Endometrium (tissue), 2 donors: ENCODE measurements around the gene VPS13C.

Source experiments
- FAIRE-seq: peaks from 2 replicates; lab custom pipeline; 2012; peaks lifted over from hg19 to GRCh38; lab: Jason Lieb, UNC
- donor health status: control.
- donor health status: control.

Gene VPS13C, protein sequence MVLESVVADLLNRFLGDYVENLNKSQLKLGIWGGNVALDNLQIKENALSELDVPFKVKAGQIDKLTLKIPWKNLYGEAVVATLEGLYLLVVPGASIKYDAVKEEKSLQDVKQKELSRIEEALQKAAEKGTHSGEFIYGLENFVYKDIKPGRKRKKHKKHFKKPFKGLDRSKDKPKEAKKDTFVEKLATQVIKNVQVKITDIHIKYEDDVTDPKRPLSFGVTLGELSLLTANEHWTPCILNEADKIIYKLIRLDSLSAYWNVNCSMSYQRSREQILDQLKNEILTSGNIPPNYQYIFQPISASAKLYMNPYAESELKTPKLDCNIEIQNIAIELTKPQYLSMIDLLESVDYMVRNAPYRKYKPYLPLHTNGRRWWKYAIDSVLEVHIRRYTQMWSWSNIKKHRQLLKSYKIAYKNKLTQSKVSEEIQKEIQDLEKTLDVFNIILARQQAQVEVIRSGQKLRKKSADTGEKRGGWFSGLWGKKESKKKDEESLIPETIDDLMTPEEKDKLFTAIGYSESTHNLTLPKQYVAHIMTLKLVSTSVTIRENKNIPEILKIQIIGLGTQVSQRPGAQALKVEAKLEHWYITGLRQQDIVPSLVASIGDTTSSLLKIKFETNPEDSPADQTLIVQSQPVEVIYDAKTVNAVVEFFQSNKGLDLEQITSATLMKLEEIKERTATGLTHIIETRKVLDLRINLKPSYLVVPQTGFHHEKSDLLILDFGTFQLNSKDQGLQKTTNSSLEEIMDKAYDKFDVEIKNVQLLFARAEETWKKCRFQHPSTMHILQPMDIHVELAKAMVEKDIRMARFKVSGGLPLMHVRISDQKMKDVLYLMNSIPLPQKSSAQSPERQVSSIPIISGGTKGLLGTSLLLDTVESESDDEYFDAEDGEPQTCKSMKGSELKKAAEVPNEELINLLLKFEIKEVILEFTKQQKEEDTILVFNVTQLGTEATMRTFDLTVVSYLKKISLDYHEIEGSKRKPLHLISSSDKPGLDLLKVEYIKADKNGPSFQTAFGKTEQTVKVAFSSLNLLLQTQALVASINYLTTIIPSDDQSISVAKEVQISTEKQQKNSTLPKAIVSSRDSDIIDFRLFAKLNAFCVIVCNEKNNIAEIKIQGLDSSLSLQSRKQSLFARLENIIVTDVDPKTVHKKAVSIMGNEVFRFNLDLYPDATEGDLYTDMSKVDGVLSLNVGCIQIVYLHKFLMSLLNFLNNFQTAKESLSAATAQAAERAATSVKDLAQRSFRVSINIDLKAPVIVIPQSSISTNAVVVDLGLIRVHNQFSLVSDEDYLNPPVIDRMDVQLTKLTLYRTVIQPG (N-terminal part only)

GRCh38 chr15:62060113-62060895 lies at the start of gene VPS13C:
VPS13C (minus strand) TSS chr15:62060447; CDS start chr15:62060374, 73 bp downstream.
- FAIRE-seq, result no peak

GRCh38 chr15:62109437-62109836 lies 49.2 kb upstream of the VPS13C start:
- no peak for FAIRE-seq

DNA sequence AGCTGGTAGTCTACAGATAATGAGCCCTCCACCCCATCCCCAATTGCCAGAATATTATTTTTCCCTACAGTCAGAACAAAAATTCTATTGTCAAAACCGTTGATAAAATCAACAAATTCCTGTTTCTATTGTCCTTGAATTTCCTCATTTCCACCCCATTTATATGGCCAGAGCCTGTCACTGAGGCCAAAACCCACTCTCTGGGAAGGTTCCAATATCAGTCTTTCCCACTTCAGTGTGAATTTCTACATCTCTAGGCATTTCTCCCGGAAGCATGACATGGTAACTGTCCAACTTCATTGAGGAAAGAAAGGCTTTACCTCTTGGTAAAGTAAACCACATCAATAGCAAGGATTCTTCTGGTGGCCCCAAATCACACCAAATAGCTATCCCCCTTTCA lies 48.2 kb upstream of the VPS13C start:
- FAIRE-seq, result no peak

DNA sequence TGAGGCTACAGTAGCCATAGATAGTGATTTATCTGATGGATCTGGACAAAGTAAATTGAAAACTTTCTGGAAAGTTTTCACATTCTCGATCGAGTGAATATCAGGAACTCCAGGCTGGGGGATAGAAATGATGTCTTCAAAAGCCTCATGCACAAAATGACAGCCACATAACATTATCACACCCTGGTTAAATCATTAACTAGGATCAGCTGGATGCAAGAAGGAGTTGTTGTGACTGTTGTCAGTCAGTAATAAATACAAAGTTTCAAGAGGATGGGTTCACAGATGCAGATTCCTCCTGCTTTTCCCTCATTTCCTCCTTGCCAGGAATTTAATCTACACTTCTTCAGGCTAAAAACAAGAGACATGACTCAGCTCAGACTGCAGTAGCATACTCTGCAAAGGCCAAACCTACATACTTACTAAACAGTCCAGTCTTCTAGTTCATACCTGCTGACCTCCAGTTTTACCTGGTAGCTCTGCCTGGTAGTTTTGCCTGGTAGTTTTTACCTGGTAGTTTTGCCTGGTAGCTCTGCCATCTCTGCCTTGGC lies 47.4 kb upstream of the VPS13C start:
- no peak for FAIRE-seq

DNA sequence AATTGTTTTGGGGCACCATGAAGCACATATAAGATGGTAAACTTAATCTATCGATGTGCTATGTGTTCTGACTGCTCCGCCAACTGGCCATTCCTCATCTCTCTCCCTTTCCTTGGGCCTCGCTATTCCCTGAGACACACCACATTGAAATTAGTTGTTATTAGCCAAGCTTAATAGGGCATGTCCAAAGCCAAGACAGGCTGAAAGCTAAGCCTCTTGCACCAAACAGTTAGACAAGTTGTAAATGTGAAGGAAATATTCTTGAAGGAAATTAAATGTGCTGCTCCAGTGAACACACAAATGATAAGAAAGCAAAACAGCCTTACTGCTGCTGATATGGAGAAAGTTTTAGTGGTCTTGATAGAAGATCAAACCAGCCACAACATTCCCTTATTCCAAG lies 45.8 kb upstream of the VPS13C start:
- FAIRE-seq, result no peak

DNA sequence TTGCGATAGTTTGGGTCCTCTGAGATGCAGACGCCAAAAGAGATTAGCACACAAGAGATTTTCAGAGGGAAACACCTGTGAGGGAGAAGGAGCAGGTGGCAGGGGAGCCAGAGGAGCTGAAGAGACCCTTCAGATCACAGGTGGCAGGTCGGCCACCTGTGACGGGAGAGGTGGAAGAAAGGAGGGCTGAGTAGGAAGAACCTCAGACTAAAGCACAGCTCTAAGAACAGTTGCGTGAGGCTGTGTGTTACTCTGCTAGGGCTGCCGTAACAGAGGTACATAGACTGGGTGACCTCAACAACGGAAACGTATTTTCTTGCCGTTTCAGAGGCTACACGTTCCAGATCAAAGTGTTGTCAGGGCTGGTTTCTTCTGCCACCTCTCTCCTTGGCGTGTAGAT lies 45.0 kb upstream of the VPS13C start:
- FAIRE-seq, result no peak

GRCh38 chr15:62104846-62105245 lies 44.6 kb upstream of the VPS13C start:
- FAIRE-seq, result no peak

GRCh38 chr15:62104401-62104800 lies 44.2 kb upstream of the VPS13C start:
- no peak for FAIRE-seq

DNA sequence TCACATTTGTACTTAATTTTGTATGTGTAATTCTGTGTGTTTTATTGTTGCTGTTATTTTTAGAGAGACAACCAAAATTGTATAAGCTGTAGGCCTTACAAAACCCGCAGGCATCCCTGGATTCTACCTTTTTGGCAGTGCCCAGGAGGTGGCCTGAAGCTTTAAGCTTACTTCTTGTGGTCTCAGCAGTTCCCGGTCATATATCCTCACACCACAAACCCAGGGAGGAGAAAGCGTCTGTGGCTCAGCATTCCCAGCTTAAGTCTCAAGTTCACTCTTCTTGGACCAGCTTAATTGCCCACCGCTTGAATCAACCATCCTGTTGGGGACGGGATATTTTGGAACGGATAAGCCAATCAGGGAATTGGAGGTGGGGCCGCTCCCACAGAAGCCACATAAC lies 43.2 kb upstream of the VPS13C start:
- no peak for FAIRE-seq

- FAIRE-seq, result no peak
Measured at GRCh38 chr15:62099094-62099601, 38.9 kb upstream of the VPS13C start.

DNA sequence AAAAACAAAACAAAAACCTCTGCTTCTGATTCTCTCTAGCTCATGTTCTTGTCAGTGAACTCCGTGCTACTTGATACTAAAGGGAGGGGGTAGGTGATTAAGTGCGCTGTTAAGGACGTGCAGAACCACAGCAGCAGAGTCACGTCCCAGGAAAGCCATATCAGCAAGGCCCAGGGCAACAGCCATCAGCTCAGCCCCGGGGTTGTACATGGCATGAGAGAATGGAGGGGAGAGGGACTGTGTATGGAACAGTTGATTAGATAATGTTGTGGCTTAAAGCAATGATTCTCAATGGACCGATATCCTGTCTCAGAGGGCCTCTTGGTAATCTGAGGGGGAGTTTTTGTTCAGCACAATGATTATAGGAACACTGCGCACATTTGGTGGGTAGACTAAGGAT lies 34.1 kb upstream of the VPS13C start:
- no peak for FAIRE-seq

DNA sequence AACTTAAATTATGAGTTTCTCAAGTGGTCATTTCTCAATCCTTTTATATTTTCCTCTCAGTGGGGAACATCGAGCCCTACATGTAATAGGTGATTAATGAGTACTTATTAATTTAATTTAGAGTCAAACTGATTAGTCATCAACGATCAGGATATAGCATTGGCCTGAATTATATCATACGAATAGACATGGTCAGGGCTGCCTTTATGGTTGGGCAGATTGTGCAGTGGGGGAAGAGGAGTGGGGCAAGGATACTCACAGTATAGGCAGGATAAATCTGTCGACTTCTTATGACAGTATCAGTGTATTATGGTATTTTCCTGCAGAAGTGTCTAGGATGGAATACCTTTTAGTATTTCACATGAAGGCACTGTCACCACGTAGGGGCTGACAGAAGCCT lies 33.6 kb upstream of the VPS13C start:
- FAIRE-seq, result no peak

DNA sequence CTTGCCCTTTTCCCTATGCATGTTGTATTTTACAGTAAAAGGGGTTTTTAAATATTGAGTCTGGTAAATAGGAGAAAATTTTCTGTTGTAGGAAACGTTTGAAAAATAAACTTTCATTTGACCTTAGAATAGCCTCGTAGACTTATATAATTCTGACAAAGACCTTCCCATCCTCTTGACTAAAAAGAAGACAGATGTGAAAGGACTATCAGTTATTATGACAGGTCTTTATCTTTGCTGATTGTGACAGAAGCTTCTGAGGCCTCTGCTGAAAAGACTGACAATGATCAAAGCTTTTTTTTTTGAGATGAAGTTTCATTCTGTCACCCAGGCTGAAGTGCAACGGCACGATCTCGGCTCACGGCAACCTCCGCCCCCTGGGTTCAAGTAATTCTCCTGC lies 30.7 kb upstream of the VPS13C start:
- no peak for FAIRE-seq

GRCh38 chr15:62089616-62090015 lies 29.4 kb upstream of the VPS13C start:
- no peak for FAIRE-seq

- FAIRE-seq, result no peak
Measured at GRCh38 chr15:62088353-62088693, 28.1 kb upstream of the VPS13C start.

GRCh38 chr15:62087671-62088352 lies 27.6 kb upstream of the VPS13C start:
- FAIRE-seq, result no peak

- FAIRE-seq, result no peak
Measured at GRCh38 chr15:62085740-62086139, 25.5 kb upstream of the VPS13C start.

- FAIRE-seq, result no peak
Measured at GRCh38 chr15:62083194-62084154, 23.2 kb upstream of the VPS13C start.

DNA sequence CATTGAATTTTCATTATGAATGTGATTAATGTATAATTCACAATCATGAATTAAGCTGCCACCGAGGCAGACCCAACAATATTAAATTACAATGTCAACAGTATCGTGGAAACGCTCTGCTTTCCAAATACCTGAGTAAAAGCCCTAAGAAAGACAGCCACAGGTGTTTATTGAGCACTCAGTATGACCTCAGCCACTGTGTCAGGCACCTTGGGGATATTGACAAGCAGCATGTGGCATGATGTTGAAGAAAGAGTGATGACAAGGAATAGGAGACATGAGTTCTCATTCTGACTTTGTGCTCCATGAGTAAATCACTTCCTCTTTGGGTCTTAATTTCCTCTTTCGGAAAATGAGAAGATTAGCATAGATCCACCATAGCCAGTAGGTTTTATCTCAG lies 19.3 kb upstream of the VPS13C start:
- FAIRE-seq, result no peak
